ENCODE data around the gene USP7. TPM values are rescaled to one million over a fixed set of nuclear protein-coding genes. Genes with fewer than 3 reads are reported as not detected.

USP7 gene
- total and polyA plus RNA-seq, 10 of the 15 experiments (the other 5 are each of a cell fraction or from before 2014, with no cell fraction given) = 16.2 to 133 (median 60.5) TPM

DNA sequence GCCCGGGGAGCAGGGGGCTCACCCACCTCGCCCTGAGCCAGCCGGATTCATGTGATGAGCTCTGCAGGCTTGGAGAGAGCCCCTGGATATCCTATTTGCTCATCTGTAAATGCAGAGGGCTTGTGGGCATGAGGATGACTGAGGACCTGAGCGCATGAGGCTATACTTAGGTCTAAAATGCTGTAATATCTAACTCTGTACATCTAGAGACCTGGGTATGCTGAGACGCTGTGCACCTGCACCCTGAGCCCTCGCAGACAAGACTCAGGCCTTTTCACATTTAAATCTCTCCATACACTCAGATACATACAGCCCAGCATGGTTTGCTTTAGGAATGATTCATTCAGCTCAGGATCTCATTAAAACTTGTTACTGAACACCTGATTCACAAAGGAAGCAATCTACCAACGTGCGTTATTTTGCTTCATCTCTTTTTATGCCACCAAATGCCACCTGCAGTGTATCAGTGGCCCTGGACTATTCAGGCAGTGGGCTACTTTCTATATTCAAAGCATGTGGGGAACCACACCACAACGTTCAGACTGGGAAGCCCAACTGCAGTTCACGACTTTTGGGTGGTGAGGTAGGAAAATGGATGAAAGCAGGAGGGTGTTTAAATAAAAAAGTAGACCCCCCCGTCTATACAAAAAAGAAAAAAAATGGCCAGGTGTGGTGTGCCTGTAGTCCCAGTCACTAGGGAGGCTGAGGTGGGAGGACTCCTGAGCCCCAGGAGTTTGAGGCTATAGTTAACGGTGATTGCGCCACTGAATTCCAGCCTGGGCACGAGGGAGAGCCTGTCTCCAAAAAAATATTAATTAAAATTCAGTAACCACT, 12.0 kb downstream of the USP7 start:
- no peaks in the 10 kb centered on the region for H3K27me3 ChIP-seq (replicated peaks in 1 of 2; ENCODE audit: control insufficient read depth in 2 of 2, insufficient read depth in 2 of 2, low read length in 1 of 2)
- peak overlapping the region; percentile 52 for H3K27ac ChIP-seq (ENCODE audit: control insufficient read depth, insufficient read depth)
- H3K9me3 ChIP-seq (replicated peaks; ENCODE audit: control insufficient read depth, insufficient read depth, low read length) = no peaks in the 10 kb centered on the region
- CTCF ChIA-PET = interaction anchor here (1.0 to 2.5 kb wide), 6 partner anchors 8 to 187 kb away, joined by 3 to 12 read pairs (median 5); no protein-coding TSS in a partner anchor
- POLR2A ChIA-PET = interaction anchor here (0.8 to 0.9 kb wide), 2 partner anchors 9 to 12 kb away, joined by 3 read pairs; no protein-coding TSS in a partner anchor
- in situ Hi-C loops (cut with MboI) (no loop called here), intact Hi-C loops (cut with micrococcal nuclease; ENCODE audit: unreplicated experiment) (loop anchor here (1.0 kb wide), 1 partner anchor 8 kb away; no protein-coding TSS in a partner anchor)
- peak overlapping the region; percentile 26; the same call in 1 of the 2 replicates for H3K4me3 ChIP-seq
- peaks cover 45% of the 10 kb centered on the region for H4K20me1 ChIP-seq (ENCODE audit: control insufficient read depth, insufficient read depth)
- H3K79me2 ChIP-seq (ENCODE audit: control insufficient read depth, insufficient read depth, low read length) = peaks cover 94% of the 10 kb centered on the region
- peak; percentile 39 for ATAC-seq
- SMC1A ChIA-PET (ENCODE audit: uncharacterized antibody, unreplicated experiment) = interaction anchor here (1.0 to 8.0 kb wide), 3 partner anchors 9 to 56 kb away, joined by 3 to 52 read pairs (median 6); no protein-coding TSS in a partner anchor
- no peak overlapping the region for H2AFZ ChIP-seq (ENCODE audit: control insufficient read depth, low read depth, low read length)
- 37% methylated on average over 14 of the region's 14 CpGs for WGBS (ENCODE audit: insufficient coverage, insufficient replicate concordance, low lambda C conversion rate, missing lambda C conversion rate)
- no TSS peak for BruUV-seq (replicated peaks)
- H3K36me3 ChIP-seq (ENCODE audit: control insufficient read depth in 2 of 2, insufficient read depth in 2 of 2, low read length in 1 of 2) = peaks cover 1 to 2% of the 10 kb centered on the region in 2 experiments; a peak in 2 of 4 replicates
- no peak overlapping the region; the same call in 1 of the 2 replicates for H3K9ac ChIP-seq (ENCODE audit: control insufficient read depth, insufficient read depth, low read length)
- DNase-seq (ENCODE audit: low read depth, low spot score) = no peak
- peaks cover 71% of the 10 kb centered on the region for H3K4me1 ChIP-seq (ENCODE audit: control insufficient read depth, insufficient read depth, low read length)
- H3K4me2 ChIP-seq (ENCODE audit: control insufficient read depth, insufficient read depth) = peak overlapping the region; percentile 78
- RAD21 ChIA-PET (ENCODE audit: unreplicated experiment) = interaction anchor here (0.6 to 2.9 kb wide), 4 partner anchors 9 to 60 kb away, joined by 3 to 18 read pairs (median 6); no protein-coding TSS in a partner anchor
- TF ChIP-seq REST (IDR thresholded peaks at IDR 0.05; ENCODE audit: low read depth, low read length) (no peak), POLR2A (IDR thresholded peaks at IDR 0.05; ENCODE audit: low read depth, low read length) (0 out of 2 replicates have a peak, but pooled peaks have one; percentile 29), IKZF2 (IDR thresholded peaks at IDR 0.05) (peak in 1 of 2 experiments; percentile 8; a peak in 1 of 4 replicates), RUNX3 (IDR thresholded peaks at IDR 0.05; ENCODE audit: low read length) (peak; percentile 68), MTA2 (IDR thresholded peaks at IDR 0.05; ENCODE audit: low read depth) (no peak), POU2F2 (IDR thresholded peaks at IDR 0.05; ENCODE audit: borderline replicate concordance, low read depth, low read length) (peak; percentile 65; the same call in 1 of the 3 replicates), RBBP5 (conservative IDR thresholded peaks at IDR 0.05) (no peak), BMI1 (IDR thresholded peaks at IDR 0.05; ENCODE audit: borderline replicate concordance) (no peak)
- TF ChIP-seq, protein P1, sequence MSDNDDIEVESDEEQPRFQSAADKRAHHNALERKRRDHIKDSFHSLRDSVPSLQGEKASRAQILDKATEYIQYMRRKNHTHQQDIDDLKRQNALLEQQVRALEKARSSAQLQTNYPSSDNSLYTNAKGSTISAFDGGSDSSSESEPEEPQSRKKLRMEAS (IDR thresholded peaks at IDR 0.05; ENCODE audit: low read depth, low read length) = no peak
- FAIRE-seq = peak; percentile 13

Data from GM12878 (cell line).